ENCODE data around the gene AREL1.

AREL1 gene

DNA sequence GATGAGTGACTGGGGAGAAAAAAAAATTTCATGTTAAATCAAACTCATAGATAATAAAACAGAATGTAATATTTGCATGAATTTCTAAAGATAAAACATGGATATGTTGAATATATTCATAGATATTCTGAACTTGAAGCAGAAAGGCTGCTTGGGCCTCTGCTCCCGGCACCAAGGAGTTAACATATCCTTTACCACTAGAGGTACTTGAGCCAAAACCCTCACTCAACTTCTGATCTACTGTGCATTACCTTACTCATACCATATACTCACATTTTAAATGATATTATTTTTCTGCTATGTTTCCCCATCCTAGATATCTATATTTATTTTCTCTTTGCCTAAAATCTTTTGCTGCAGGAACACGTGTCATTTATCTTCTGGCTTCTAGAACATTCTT is 14.9 kb downstream of the AREL1 start:
- no peak overlapping the region for H3K4me3 ChIP-seq (ENCODE audit: low read depth, low read length)
- H3K27ac ChIP-seq, result no peak overlapping the region

DNA sequence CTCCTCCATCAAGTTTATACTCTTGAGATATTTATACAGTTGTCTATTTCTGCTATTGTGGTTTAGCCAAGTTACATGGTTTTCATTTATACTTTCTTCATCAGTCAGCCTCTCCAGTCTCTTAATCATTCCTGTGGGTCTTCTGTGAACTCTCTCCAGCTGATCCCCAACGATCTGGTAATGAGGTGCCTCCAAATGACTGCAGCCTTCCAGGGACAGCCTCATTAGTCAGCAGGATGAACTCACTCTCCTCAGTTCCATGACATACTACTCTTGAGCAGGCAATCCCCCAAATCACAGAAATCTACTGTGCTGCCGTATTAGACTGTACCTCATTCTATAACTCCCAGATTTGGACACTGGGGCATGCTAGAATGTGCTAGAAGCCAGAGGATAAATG is 15.3 kb downstream of the AREL1 start:
- Histone ChIP-seq H3K27ac (no peak overlapping the region), H3K36me3 (replicated peaks) (no peaks in the 10 kb centered on the region), H3K4me3 (ENCODE audit: low read depth, low read length) (no peak overlapping the region), H3K27me3 (replicated peaks) (no peaks in the 10 kb centered on the region)
- DNase-seq, result peak; percentile 52
- in situ Hi-C loops (cut with HindIII; ENCODE audit: low pct_ligation_motif_present, low sequenced_read_pairs), result no loop called here
- TF ChIP-seq, protein P1, sequence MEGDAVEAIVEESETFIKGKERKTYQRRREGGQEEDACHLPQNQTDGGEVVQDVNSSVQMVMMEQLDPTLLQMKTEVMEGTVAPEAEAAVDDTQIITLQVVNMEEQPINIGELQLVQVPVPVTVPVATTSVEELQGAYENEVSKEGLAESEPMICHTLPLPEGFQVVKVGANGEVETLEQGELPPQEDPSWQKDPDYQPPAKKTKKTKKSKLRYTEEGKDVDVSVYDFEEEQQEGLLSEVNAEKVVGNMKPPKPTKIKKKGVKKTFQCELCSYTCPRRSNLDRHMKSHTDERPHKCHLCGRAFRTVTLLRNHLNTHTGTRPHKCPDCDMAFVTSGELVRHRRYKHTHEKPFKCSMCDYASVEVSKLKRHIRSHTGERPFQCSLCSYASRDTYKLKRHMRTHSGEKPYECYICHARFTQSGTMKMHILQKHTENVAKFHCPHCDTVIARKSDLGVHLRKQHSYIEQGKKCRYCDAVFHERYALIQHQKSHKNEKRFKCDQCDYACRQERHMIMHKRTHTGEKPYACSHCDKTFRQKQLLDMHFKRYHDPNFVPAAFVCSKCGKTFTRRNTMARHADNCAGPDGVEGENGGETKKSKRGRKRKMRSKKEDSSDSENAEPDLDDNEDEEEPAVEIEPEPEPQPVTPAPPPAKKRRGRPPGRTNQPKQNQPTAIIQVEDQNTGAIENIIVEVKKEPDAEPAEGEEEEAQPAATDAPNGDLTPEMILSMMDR (IDR thresholded peaks at IDR 0.05; ENCODE audit: low read depth, low read length, missing control alignments), result no peak

More for the DNA sequence above, 14.9 kb downstream of the AREL1 start:
- DNase-seq, result no peak
- in situ Hi-C loops (cut with HindIII; ENCODE audit: low pct_ligation_motif_present, low sequenced_read_pairs), result no loop called here
- Histone ChIP-seq H3K27me3 (replicated peaks) (no peaks in the 10 kb centered on the region), H3K36me3 (replicated peaks) (no peaks in the 10 kb centered on the region)
- TF ChIP-seq, protein P1 (IDR thresholded peaks at IDR 0.05; ENCODE audit: low read depth, low read length, missing control alignments), result no peak

DNA sequence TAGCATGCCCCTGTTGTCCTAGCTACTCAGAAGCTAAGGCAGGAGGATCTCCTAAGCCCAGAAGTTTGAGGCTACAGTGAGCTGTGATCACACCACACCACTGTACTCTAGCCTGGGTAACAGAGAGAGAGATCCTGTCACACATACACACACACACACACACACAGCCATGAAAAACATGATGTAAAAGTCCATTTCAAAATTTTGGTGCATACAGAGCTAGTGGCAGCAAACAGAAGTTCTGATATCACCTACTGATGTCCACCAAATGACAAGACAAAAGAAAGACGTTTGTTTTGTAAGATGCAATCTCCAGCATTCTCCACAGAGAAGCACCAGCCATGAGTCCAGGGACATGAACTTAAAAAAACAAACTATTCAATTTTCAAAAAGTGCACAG is 15.9 kb downstream of the AREL1 start:
- Histone ChIP-seq H3K27me3 (replicated peaks) (no peaks in the 10 kb centered on the region), H3K27ac (no peak overlapping the region), H3K4me3 (ENCODE audit: low read depth, low read length) (no peak overlapping the region), H3K36me3 (replicated peaks) (no peaks in the 10 kb centered on the region)
- DNase-seq, result no peak
- TF ChIP-seq, protein P1 (IDR thresholded peaks at IDR 0.05; ENCODE audit: low read depth, low read length, missing control alignments), result no peak
- in situ Hi-C loops (cut with HindIII; ENCODE audit: low pct_ligation_motif_present, low sequenced_read_pairs), result no loop called here

DNA sequence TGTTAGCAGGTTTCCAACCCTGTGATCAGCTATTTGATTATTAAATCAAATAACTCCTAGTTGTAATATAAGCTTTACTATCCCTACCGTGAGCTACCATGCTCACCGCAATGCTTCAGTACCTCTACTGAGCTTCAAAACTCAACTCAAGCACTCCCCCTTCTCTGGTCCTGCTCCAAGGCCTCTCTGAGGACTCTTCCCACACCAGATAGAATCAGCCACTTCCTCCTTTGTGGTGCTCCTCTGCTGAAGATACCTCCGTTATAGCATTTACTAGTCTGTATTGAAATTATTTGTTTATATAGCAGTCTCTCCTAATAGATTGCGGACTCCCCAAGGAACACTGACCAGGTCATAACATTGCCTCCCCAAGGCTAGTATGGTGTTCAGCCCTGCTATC is 17.5 kb downstream of the AREL1 start:
- TF ChIP-seq, protein P1 (IDR thresholded peaks at IDR 0.05; ENCODE audit: low read depth, low read length, missing control alignments), result no peak
- Histone ChIP-seq H3K27ac (no peak overlapping the region), H3K27me3 (replicated peaks) (no peaks in the 10 kb centered on the region), H3K36me3 (replicated peaks) (peaks cover 4% of the 10 kb centered on the region), H3K4me3 (ENCODE audit: low read depth, low read length) (no peak overlapping the region)
- no peak for DNase-seq
- in situ Hi-C loops (cut with HindIII; ENCODE audit: low pct_ligation_motif_present, low sequenced_read_pairs), result no loop called here

DNA sequence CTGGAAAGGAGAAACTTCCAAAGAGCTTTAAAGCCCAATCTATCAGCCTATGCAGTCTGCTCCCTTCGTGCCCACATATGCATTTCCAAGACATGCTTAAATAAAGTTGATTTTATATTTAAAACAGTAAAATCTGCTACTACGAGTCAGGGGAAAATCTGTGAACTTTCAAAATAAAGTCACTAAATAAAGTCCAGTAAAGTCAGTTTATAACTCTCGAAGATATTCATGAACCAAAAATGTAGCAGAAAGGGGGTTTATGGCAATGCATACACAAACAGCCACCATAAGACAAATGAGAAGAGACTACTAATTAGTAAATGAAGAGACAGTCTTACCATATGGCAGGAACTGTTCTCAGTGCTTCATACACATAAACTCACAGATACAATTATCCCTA is 19.7 kb downstream of the AREL1 start:
- peaks cover 15% of the 10 kb centered on the region for H3K36me3 ChIP-seq (replicated peaks)
- H3K27ac ChIP-seq, result no peak overlapping the region
- H3K27me3 ChIP-seq (replicated peaks), result no peaks in the 10 kb centered on the region
- in situ Hi-C loops (cut with HindIII; ENCODE audit: low pct_ligation_motif_present, low sequenced_read_pairs), result no loop called here
- no peak overlapping the region for H3K4me3 ChIP-seq (ENCODE audit: low read depth, low read length)
- TF ChIP-seq, protein P1 (IDR thresholded peaks at IDR 0.05; ENCODE audit: low read depth, low read length, missing control alignments), result no peak
- DNase-seq, result no peak

DNA sequence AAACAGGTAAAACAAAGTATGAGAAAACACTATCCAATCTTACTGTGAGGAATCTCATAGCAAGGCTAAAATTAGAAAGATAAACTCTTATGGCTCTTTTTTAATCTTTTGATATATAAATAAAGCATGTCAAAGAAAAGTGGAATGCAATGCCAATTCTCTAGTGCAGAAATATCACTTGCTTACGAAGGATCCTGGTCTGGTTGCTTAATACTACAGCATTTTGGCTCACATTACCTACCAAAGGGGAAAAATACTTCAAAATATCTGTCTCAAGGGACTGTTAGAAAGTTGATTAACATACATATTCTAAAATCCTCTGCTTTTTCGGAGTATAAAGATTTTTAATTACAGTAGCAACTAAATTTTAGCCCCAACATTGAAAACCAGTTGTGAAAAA is 21.4 kb downstream of the AREL1 start:
- Histone ChIP-seq H3K27me3 (replicated peaks) (no peaks in the 10 kb centered on the region), H3K27ac (no peak overlapping the region), H3K4me3 (ENCODE audit: low read depth, low read length) (no peak overlapping the region), H3K36me3 (replicated peaks) (peaks cover 21% of the 10 kb centered on the region)
- TF ChIP-seq, protein P1 (IDR thresholded peaks at IDR 0.05; ENCODE audit: low read depth, low read length, missing control alignments), result no peak
- DNase-seq, result no peak
- in situ Hi-C loops (cut with HindIII; ENCODE audit: low pct_ligation_motif_present, low sequenced_read_pairs), result no loop called here

Data from brain microvascular endothelial cell (primary cell).